ENCODE measurements around the gene BRD8.
"Not testable (repeated sequence)": the region's sequence is repeated elsewhere in the genome, so short reads cannot be mapped to it uniquely, and the experiment has no call there.

The BRD8 gene

GRCh38 chr5:138155977-138156376 lies 22.5 kb downstream of the BRD8 start:
- DNase-seq, result not testable (repeated sequence)

GRCh38 chr5:138149530-138149929 lies 28.9 kb downstream of the BRD8 start:
- peak; percentile 7 for DNase-seq

- DNase-seq, result no peak
These were observed 29.6 kb downstream of the BRD8 start for GRCh38 chr5:138148811-138149210.

- DNase-seq, result not testable (repeated sequence)
These were observed 34.9 kb downstream of the BRD8 start for GRCh38 chr5:138143578-138143977.

- DNase-seq, result peak; percentile 40
These were observed 36.7 kb downstream of the BRD8 start for GRCh38 chr5:138141734-138142133.

- no peak for DNase-seq
These were observed 38.2 kb downstream of the BRD8 start for GRCh38 chr5:138140268-138140667.

- DNase-seq, result no peak
These were observed 38.7 kb downstream of the BRD8 start for GRCh38 chr5:138139781-138140090.

- DNase-seq, result peak; percentile 66
These were observed 39.3 kb downstream of the BRD8 start, which contains the start of gene NME5 for GRCh38 chr5:138138949-138139780. TSS of gene NME5 (minus strand) at chr5:138139428. CDS start at chr5:138138780, 648 bp downstream.

- no peak for DNase-seq
These were observed 45.9 kb downstream of the BRD8 start for GRCh38 chr5:138132543-138132942.

GRCh38 chr5:138129347-138129746 lies 49.1 kb downstream of the BRD8 start:
- no peak for DNase-seq

GRCh38 chr5:138128334-138128733 lies 50.1 kb downstream of the BRD8 start:
- DNase-seq, result no peak

GRCh38 chr5:138115254-138115653 lies 63.2 kb downstream of the BRD8 start:
- DNase-seq, result no peak

- no peak for DNase-seq
These were observed 66.5 kb downstream of the BRD8 start for GRCh38 chr5:138111937-138112336.

GRCh38 chr5:138111181-138111580 lies 67.2 kb downstream of the BRD8 start:
- DNase-seq, result no peak

GRCh38 chr5:138110266-138110963 lies 68.0 kb downstream of the BRD8 start:
- no peak for DNase-seq

GRCh38 chr5:138109463-138110265 lies 68.8 kb downstream of the BRD8 start:
- DNase-seq, result peak; percentile 47

GRCh38 chr5:138107213-138107612 lies 71.2 kb downstream of the BRD8 start:
- DNase-seq, result no peak

GRCh38 chr5:138105709-138106108 lies 72.7 kb downstream of the BRD8 start:
- no peak for DNase-seq

GRCh38 chr5:138103319-138103637 lies 75.2 kb downstream of the BRD8 start:
- DNase-seq, result no peak

GRCh38 chr5:138102454-138103318 lies 75.7 kb downstream of the BRD8 start:
- DNase-seq, result no peak

GRCh38 chr5:138096997-138097828 lies 81.2 kb downstream of the BRD8 start:
- no peak for DNase-seq

- DNase-seq, result no peak
These were observed 82.1 kb downstream of the BRD8 start for GRCh38 chr5:138096363-138096762.
